GM06990 (cell line): ENCODE measurements around the gene KRTDAP.

Experiments used
- DNase-seq: peaks from one replicate; pipeline ENCODE4 v3.0.0-alpha.2; 2011; ENCODE audit not compliant: insufficient read length; ENCODE audit errors: extremely low read depth
- H3K27me3 ChIP-seq: replicated peaks from 2 replicates; pipeline ENCODE4 v1.6.0; 2011; ENCODE audit warnings: low read length; ENCODE audit not compliant: control insufficient read depth, insufficient read depth
- H3K36me3 ChIP-seq: 2 replicates; pipeline ENCODE4 v1.5.1; 2011; ENCODE audit warnings: low read length; ENCODE audit not compliant: control insufficient read depth, insufficient read depth
- H3K4me3 ChIP-seq: replicated peaks from 2 replicates; pipeline ENCODE4 v1.5.1; 2011; ENCODE audit warnings: low read depth, mild to moderate bottlenecking, control low read depth, low read length
- CTCF ChIP-seq: IDR thresholded peaks from 2 replicates; pipeline ENCODE4 v1.5.1; 2011; ENCODE audit warnings: low read length, control low read depth, mild to moderate bottlenecking, inconsistent platforms; ENCODE audit not compliant: insufficient read depth, poor library complexity, severe bottlenecking

The KRTDAP gene

GRCh38 chr19:35524181-35524837 lies 34.0 kb upstream of the KRTDAP start:
- no peak overlapping the region for H3K4me3 ChIP-seq

DNA sequence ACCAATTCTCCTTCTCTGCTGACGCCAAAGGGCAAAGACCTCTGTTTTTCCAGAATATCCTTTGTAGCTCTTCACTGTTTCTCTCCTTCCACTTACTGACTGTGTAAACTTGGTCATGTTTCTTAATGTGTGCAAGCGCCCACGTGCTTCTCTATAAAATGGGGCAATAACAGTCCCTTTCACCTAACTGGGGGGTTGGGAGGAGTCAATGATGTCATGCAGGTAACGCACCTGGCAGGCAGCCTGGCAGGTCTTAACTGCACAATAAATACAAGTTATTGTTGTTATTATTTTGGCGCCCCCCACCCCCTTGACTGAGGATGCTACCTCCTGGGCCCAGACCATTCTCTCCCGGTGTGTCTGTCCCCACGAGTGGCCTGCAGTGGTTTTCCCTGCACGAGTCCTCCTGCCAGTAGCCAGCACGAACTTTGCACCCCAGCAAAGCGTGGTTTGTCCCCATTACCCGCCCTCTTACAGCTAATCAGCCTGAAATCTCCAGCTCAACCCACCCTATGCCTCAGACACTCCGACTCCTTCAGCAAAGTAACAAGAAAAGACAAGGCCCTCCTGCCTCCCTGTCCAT lies 32.6 kb upstream of the KRTDAP start:
- DNase-seq: no peak
- H3K36me3 ChIP-seq: no peaks in the 10 kb centered on the region
- TF ChIP-seq CTCF: no peak
- no peak overlapping the region for H3K4me3 ChIP-seq
- no peaks in the 10 kb centered on the region; the same call in none of the 2 replicates for H3K27me3 ChIP-seq

More at GRCh38 chr19:35524181-35524837, 34.0 kb upstream of the KRTDAP start:
- no peaks in the 10 kb centered on the region for H3K36me3 ChIP-seq
- no peak for TF ChIP-seq CTCF
- H3K27me3 ChIP-seq: peaks cover 1% of the 10 kb centered on the region
- no peak for DNase-seq

- Histone ChIP-seq H3K36me3 (no peaks in the 10 kb centered on the region), H3K4me3 (no peak overlapping the region), H3K27me3 (no peaks in the 10 kb centered on the region; the same call in none of the 2 replicates)
- DNase-seq: no peak
- no peak for TF ChIP-seq CTCF
These were observed 31.0 kb upstream of the KRTDAP start for GRCh38 chr19:35521124-35521743.

DNA sequence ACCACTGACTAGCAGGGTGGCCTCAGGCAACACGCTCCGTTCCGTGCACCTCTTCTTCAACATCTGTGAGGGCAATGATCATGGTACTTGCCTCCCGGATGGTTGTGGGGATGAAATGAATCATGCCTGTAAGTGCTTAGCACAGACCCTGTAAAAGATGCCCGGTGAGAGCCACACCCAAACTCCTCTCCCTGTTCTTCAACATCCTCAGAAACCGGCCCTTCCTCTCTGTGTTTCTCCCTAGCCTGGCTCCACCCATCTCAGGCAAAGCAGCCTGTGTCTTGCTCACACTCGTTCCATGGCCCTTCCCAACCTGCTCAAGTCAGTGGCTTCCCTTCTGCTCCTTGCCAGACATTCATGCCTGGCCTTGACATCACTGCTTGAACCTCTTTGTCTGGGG lies 29.0 kb upstream of the KRTDAP start:
- H3K36me3 ChIP-seq: no peaks in the 10 kb centered on the region
- TF ChIP-seq CTCF: no peak
- H3K27me3 ChIP-seq: no peaks in the 10 kb centered on the region; the same call in 1 of the 2 replicates
- DNase-seq: no peak
- H3K4me3 ChIP-seq: no peak overlapping the region

DNA sequence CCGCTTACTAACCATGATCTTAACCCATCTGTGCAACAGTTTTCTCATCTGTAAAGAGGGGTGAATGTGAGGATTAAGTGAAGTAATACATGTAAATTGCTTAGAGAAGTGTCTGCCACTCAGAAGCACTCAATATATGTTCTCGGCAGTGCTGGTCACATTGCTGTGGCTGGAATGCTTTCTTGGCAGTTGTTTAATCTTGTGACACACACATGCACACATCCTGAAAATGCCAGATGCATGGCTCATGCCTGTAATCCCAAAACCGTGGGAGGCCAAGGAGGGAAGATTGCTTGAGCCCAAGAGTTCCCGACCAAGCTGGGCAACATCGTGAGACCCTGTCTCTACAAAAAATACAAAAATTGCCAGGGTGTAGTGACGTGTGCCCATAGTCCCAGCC lies 28.0 kb upstream of the KRTDAP start:
- H3K36me3 ChIP-seq: no peaks in the 10 kb centered on the region
- no peaks in the 10 kb centered on the region; the same call in 1 of the 2 replicates for H3K27me3 ChIP-seq
- DNase-seq: no peak
- no peak for TF ChIP-seq CTCF
- no peak overlapping the region for H3K4me3 ChIP-seq
